IMR-90 (cell line): ENCODE data around the gene PLEK. TPM values are rescaled to one million over a fixed set of nuclear protein-coding genes. Genes with fewer than 3 reads are reported as not detected.

Source experiments
- ATAC-seq: fragments of 200-7000 bp; cut with Tn5 transposase; 2 replicates; pipeline ENCODE4 v1.9.1; 2020; ENCODE audit warnings: low read depth, mild to moderate bottlenecking, moderate library complexity
- BruUV-seq: library from RNA; stranded (reverse); fragments of 400-500 nt; replicated peaks from 2 replicates; lab custom pipeline; 2021; lab: Mats Ljungman, UMichigan
- CTCF ChIA-PET: fragments of 300-600 bp; formaldehyde crosslinking; extraction: SDS; loops from one replicate; lab custom pipeline; 2021; ENCODE audit warnings: antibody characterized with exemption; lab: Yijun Ruan, JAX
- POLR2A ChIA-PET: fragments of 300-600 bp; sonication (Branson Sonifier 250); formaldehyde crosslinking; loops from one replicate; lab custom pipeline; 2022; ENCODE audit warnings: antibody characterized with exemption; ENCODE audit not compliant: unreplicated experiment; lab: Charles Lee
- DNase-seq: peaks from one replicate; pipeline ENCODE4 v3.0.0; 2013
- H2AFZ ChIP-seq: replicated peaks from 2 replicates; pipeline ENCODE3; 2013; ENCODE audit warnings: low read length, mild to moderate bottlenecking; ENCODE audit not compliant: poor library complexity
- H2AK5ac ChIP-seq: 2 replicates; pipeline ENCODE4 v1.6.1; 2013; ENCODE audit warnings: low read depth, low read length, inconsistent platforms
- H2AK9ac ChIP-seq: replicated peaks from 2 replicates; pipeline ENCODE3; 2013; ENCODE audit warnings: mild to moderate bottlenecking, low read depth, low read length, moderate library complexity; ENCODE audit not compliant: poor library complexity
- H2BK120ac ChIP-seq: 2 replicates; pipeline ENCODE4 v1.6.1; 2013; ENCODE audit warnings: low read depth, low read length, inconsistent platforms
- H2BK15ac ChIP-seq: 3 replicates; pipeline ENCODE4 v1.6.1; 2013; ENCODE audit warnings: low read depth, low read length, inconsistent platforms
- H2BK20ac ChIP-seq: 2 replicates; pipeline ENCODE4 v1.6.1; 2013; ENCODE audit warnings: low read depth, mild to moderate bottlenecking, inconsistent platforms, low read length, moderate library complexity
- H2BK5ac ChIP-seq: 2 replicates; pipeline ENCODE4 v1.6.1; 2013; ENCODE audit warnings: mild to moderate bottlenecking, low read depth, low read length, inconsistent platforms; ENCODE audit not compliant: poor library complexity, severe bottlenecking
- H3K14ac ChIP-seq: replicated peaks from 2 replicates; pipeline ENCODE4 v1.6.1; 2013; ENCODE audit warnings: low read depth, low read length, inconsistent platforms
- H3K18ac ChIP-seq: 2 replicates; pipeline ENCODE4 v1.6.1; 2013; ENCODE audit warnings: low read depth, low read length, control low read depth
- H3K23ac ChIP-seq: 2 replicates; pipeline ENCODE4 v1.6.1; 2013; ENCODE audit warnings: low read depth, low read length, inconsistent platforms
- H3K27ac ChIP-seq: 2 replicates; pipeline ENCODE4 v1.5.1; 2013; ENCODE audit warnings: mild to moderate bottlenecking, control low read depth, low read length; ENCODE audit not compliant: insufficient read depth
- H3K27me3 ChIP-seq: 2 replicates; pipeline ENCODE4 v1.6.1; 2013; ENCODE audit warnings: low read length; ENCODE audit not compliant: control insufficient read depth, insufficient read depth
- H3K36me3 ChIP-seq: 2 replicates; pipeline ENCODE4 v1.6.1; 2013; ENCODE audit warnings: low read length, mixed read lengths; ENCODE audit not compliant: control insufficient read depth, insufficient read depth
- H3K4ac ChIP-seq: 2 replicates; pipeline ENCODE4 v1.6.1; 2013; ENCODE audit warnings: low read depth, low read length, inconsistent platforms
- H3K4me1 ChIP-seq: 2 replicates; pipeline ENCODE4 v1.6.1; 2013; ENCODE audit warnings: low read length, mixed read lengths; ENCODE audit not compliant: control insufficient read depth, insufficient read depth
- H3K4me2 ChIP-seq: 2 replicates; pipeline ENCODE4 v1.6.1; 2013; ENCODE audit warnings: low read depth, mild to moderate bottlenecking, control low read depth, low read length, moderate library complexity
- H3K4me3 ChIP-seq: 2 replicates; pipeline ENCODE4 v1.5.1; 2013; ENCODE audit warnings: low read depth, mild to moderate bottlenecking, control low read depth, low read length, moderate library complexity; ENCODE audit not compliant: insufficient read depth
- H3K56ac ChIP-seq: 2 replicates; pipeline ENCODE4 v1.6.1; 2013; ENCODE audit warnings: low read length, inconsistent platforms; ENCODE audit not compliant: insufficient read depth; ENCODE audit errors: extremely low read depth
- H3K79me1 ChIP-seq, 2 experiments: 2 replicates each; pipeline ENCODE4 v1.6.1; 2013; ENCODE audit warnings: low read length in 2 of 2, inconsistent platforms in 1 of 2, low read depth in 1 of 2
- H3K9ac ChIP-seq: 2 replicates; pipeline ENCODE4 v1.6.1; 2013; ENCODE audit warnings: low read depth, low read length, control low read depth
- H3K9me1 ChIP-seq: 2 replicates; pipeline ENCODE4 v1.6.1; 2013; ENCODE audit warnings: low read length, inconsistent platforms; ENCODE audit not compliant: insufficient read depth
- H3K9me3 ChIP-seq: 2 replicates; pipeline ENCODE4 v1.6.1; 2013; ENCODE audit warnings: low read length; ENCODE audit not compliant: control insufficient read depth, insufficient read depth
- H4K20me1 ChIP-seq: 2 replicates; pipeline ENCODE4 v1.6.1; 2013; ENCODE audit warnings: low read length, inconsistent platforms; ENCODE audit not compliant: insufficient read depth
- H4K5ac ChIP-seq: 2 replicates; pipeline ENCODE4 v1.6.1; 2013; ENCODE audit warnings: mild to moderate bottlenecking, low read depth, low read length, control low read depth
- H4K8ac ChIP-seq, 2 experiments: 2 replicates each; pipeline ENCODE4 v1.6.1; 2013; ENCODE audit warnings: low read depth in 2 of 2, low read length in 2 of 2, control low read depth in 1 of 2, inconsistent platforms in 1 of 2
- H4K91ac ChIP-seq: 2 replicates; pipeline ENCODE4 v1.6.1; 2013; ENCODE audit warnings: low read depth, low read length, inconsistent platforms; ENCODE audit not compliant: insufficient read depth
- CHD1 ChIP-seq: IDR thresholded peaks from 2 replicates; pipeline ENCODE4 v1.6.1; 2012; ENCODE audit warnings: low read depth, low read length, improper control_type of control experiment
- MAFK ChIP-seq: IDR thresholded peaks from 2 replicates; pipeline ENCODE4 v1.6.1; 2012; ENCODE audit warnings: low read depth, low read length, improper control_type of control experiment
- WGBS, 2 experiments: methylation state at CpG; one replicate each; pipeline versions ENCODE4 v1.1.5 to v1.1.7; 2013; ENCODE audit warnings: missing lambda C conversion rate in 2 of 2; ENCODE audit not compliant: insufficient read length in 1 of 2; ENCODE audit errors: extremely low coverage in 2 of 2; 5-methylcytosine and 5-hydroxymethylcytosine counted together
- dilution Hi-C: fragments of 300-500 bp; cut with HindIII; formaldehyde crosslinking; loops from one replicate; pipeline ENCODE4 v1.14.3; 2018; ENCODE audit warnings: low sequenced_read_pairs; ENCODE audit not compliant: unreplicated experiment
- in situ Hi-C: fragments of 300-500 bp; cut with MboI; formaldehyde crosslinking; loops from 3 replicates; pipeline ENCODE4 v1.14.3; 2019; ENCODE audit warnings: low sequenced_read_pairs, inconsistent platforms, mixed read lengths
- intact Hi-C: fragments of 100-400 bp; cut with micrococcal nuclease; formaldehyde crosslinking; loops from 2 replicates; pipeline ENCODE4 v1.10.0; 2022
- polyA plus RNA-seq, 3 experiments: library from polyadenylated mRNA; depleted of rRNA; stranded (reverse); fragments of >200 nt; gene quantifications; 2 replicates each; pipeline ENCODE4 v1.2.3, GENCODE V29; 2012; ENCODE audit warnings: low replicate concordance in 1 of 3
- total RNA-seq: library from RNA; depleted of rRNA; stranded (reverse); fragments of >200 nt; gene quantifications from 2 replicates; pipeline ENCODE4 v1.2.3, GENCODE V29; 2012

PLEK gene
- total and polyA plus RNA-seq, 2 of the 4 experiments (the other 2 are of a cell fraction), result under 0.01 TPM; not detected in 1

GRCh38 chr2:68368654-68369336, 3.7 kb downstream of the PLEK start:
- Histone ChIP-seq H2BK120ac (no peak overlapping the region), H3K4ac (no peak overlapping the region), H2BK15ac (no peak overlapping the region), H3K9me1 (no peaks in the 10 kb centered on the region), H3K9ac (no peak overlapping the region), H3K4me2 (peak overlapping the region; percentile 13), H3K36me3 (no peaks in the 10 kb centered on the region), H3K27ac (no peak overlapping the region), H4K8ac (no peak overlapping the region), H3K27me3 (peaks cover 18% of the 10 kb centered on the region), H3K56ac (no peak overlapping the region), H3K9me3 (no peaks in the 10 kb centered on the region), H3K79me1 (no peaks in the 10 kb centered on the region), H2AK5ac (no peak overlapping the region), H3K14ac (no peak overlapping the region), H4K91ac (no peak overlapping the region), H2BK5ac (no peak overlapping the region), H3K4me1 (no peaks in the 10 kb centered on the region), H3K4me3 (no peak overlapping the region), H2AFZ (no peak overlapping the region), H3K23ac (no peak overlapping the region), H4K5ac (no peak overlapping the region), H2AK9ac (no peak overlapping the region), H4K20me1 (no peaks in the 10 kb centered on the region), H3K18ac (no peak overlapping the region), H2BK20ac (no peak overlapping the region)
- CTCF ChIA-PET, result no interaction called here
- BruUV-seq, result no TSS peak
- ATAC-seq, result peak; percentile 92
- in situ Hi-C loops, result no loop called here
- DNase-seq, result peak; percentile 81
- TF ChIP-seq MAFK (0 out of 2 replicates have a peak, but pooled peaks have one; percentile 12), CHD1 (no peak)
- intact Hi-C loops, result loop anchor here (5.0 kb wide), 1 partner anchor 54 kb away; no protein-coding TSS in a partner anchor
- POLR2A ChIA-PET, result no interaction called here
- 55% methylated on average over 4 of the region's 6 CpGs; no CpG with 5 or more reads in 1 of the 2 experiments for WGBS, 2 experiments
- dilution Hi-C loops, result no loop called here
